ENCODE measurements around the gene SFMBT1.
A peak's percentile ranks its signal among the peaks of the same experiment; 100 is the strongest.

The SFMBT1 gene

DNA sequence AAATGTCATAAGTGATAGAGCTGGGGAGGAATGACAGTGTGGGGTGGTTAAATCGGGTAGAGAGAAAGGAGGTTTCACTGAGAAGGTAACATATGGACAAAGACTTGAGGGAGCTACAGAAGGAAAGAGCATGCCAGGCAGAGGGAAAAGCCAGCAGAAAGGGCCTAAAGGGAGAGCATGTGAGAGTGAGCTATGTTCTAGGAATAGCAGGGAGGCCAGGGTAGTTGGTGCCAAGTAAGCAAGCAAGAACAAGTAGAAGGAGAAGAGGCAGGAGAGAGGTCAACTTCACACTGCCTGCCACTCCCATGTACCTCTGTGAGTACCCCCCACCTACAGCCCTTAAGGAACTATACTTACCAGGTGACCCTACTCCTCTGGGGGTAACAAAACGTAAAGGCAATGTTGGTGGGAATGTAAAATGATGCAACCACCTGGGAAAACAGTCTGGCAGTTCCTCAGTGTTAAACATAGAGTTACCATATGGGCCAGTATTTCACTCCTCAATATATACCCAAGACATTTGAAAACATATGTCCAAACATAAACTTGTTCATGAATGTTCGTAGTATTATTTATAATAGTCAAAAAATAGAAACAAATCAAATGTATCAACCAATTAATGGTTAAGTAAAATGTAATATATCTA is 67.6 kb downstream of the SFMBT1 start:
- Histone ChIP-seq H3K4me1 (ENCODE audit: control insufficient read depth, insufficient read depth, low read length, poor library complexity, severe bottlenecking) (no peaks in the 10 kb centered on the region), H3K27ac (ENCODE audit: insufficient read depth, low read length, poor library complexity, severe bottlenecking) (no peak overlapping the region), H3K9me3 (ENCODE audit: control insufficient read depth, low read length) (no peaks in the 10 kb centered on the region), H3K4me3 (ENCODE audit: insufficient read depth, low read depth, low read length, poor library complexity, severe bottlenecking) (no peak overlapping the region), H3K36me3 (ENCODE audit: control insufficient read depth, insufficient read depth, low read length) (no peaks in the 10 kb centered on the region), H3K27me3 (replicated peaks; ENCODE audit: control insufficient read depth, insufficient read depth, low read length, poor library complexity, severe bottlenecking) (no peaks in the 10 kb centered on the region)
- DNase-seq = no peak

GRCh38 chr3:52973806-52974205 is 72.1 kb downstream of the SFMBT1 start:
- Histone ChIP-seq H3K27ac (ENCODE audit: insufficient read depth, low read length, poor library complexity, severe bottlenecking) (no peak overlapping the region), H3K36me3 (ENCODE audit: control insufficient read depth, insufficient read depth, low read length) (no peaks in the 10 kb centered on the region), H3K27me3 (replicated peaks; ENCODE audit: control insufficient read depth, insufficient read depth, low read length, poor library complexity, severe bottlenecking) (no peaks in the 10 kb centered on the region), H3K4me3 (ENCODE audit: insufficient read depth, low read depth, low read length, poor library complexity, severe bottlenecking) (no peak overlapping the region), H3K9me3 (ENCODE audit: control insufficient read depth, low read length) (no peaks in the 10 kb centered on the region), H3K4me1 (ENCODE audit: control insufficient read depth, insufficient read depth, low read length, poor library complexity, severe bottlenecking) (no peaks in the 10 kb centered on the region)
- no peak for DNase-seq

- Histone ChIP-seq H3K9me3 (ENCODE audit: control insufficient read depth, low read length) (no peaks in the 10 kb centered on the region), H3K4me1 (ENCODE audit: control insufficient read depth, insufficient read depth, low read length, poor library complexity, severe bottlenecking) (no peaks in the 10 kb centered on the region), H3K27me3 (replicated peaks; ENCODE audit: control insufficient read depth, insufficient read depth, low read length, poor library complexity, severe bottlenecking) (no peaks in the 10 kb centered on the region), H3K27ac (ENCODE audit: insufficient read depth, low read length, poor library complexity, severe bottlenecking) (no peak overlapping the region), H3K4me3 (ENCODE audit: insufficient read depth, low read depth, low read length, poor library complexity, severe bottlenecking) (no peak overlapping the region), H3K36me3 (ENCODE audit: control insufficient read depth, insufficient read depth, low read length) (no peaks in the 10 kb centered on the region)
- DNase-seq = no peak
Measured at GRCh38 chr3:52971895-52972294, 74.0 kb downstream of the SFMBT1 start.

GRCh38 chr3:52967398-52967797 is 78.5 kb downstream of the SFMBT1 start:
- H3K4me1 ChIP-seq (ENCODE audit: control insufficient read depth, insufficient read depth, low read length, poor library complexity, severe bottlenecking) = no peaks in the 10 kb centered on the region
- H3K9me3 ChIP-seq (ENCODE audit: control insufficient read depth, low read length) = no peaks in the 10 kb centered on the region
- no peak for DNase-seq
- no peaks in the 10 kb centered on the region for H3K27me3 ChIP-seq (replicated peaks; ENCODE audit: control insufficient read depth, insufficient read depth, low read length, poor library complexity, severe bottlenecking)
- no peak overlapping the region for H3K27ac ChIP-seq (ENCODE audit: insufficient read depth, low read length, poor library complexity, severe bottlenecking)
- H3K36me3 ChIP-seq (ENCODE audit: control insufficient read depth, insufficient read depth, low read length) = no peaks in the 10 kb centered on the region
- H3K4me3 ChIP-seq (ENCODE audit: insufficient read depth, low read depth, low read length, poor library complexity, severe bottlenecking) = no peak overlapping the region

- Histone ChIP-seq H3K27ac (ENCODE audit: insufficient read depth, low read length, poor library complexity, severe bottlenecking) (no peak overlapping the region), H3K4me1 (ENCODE audit: control insufficient read depth, insufficient read depth, low read length, poor library complexity, severe bottlenecking) (no peaks in the 10 kb centered on the region), H3K9me3 (ENCODE audit: control insufficient read depth, low read length) (no peaks in the 10 kb centered on the region), H3K27me3 (replicated peaks; ENCODE audit: control insufficient read depth, insufficient read depth, low read length, poor library complexity, severe bottlenecking) (no peaks in the 10 kb centered on the region), H3K36me3 (ENCODE audit: control insufficient read depth, insufficient read depth, low read length) (no peaks in the 10 kb centered on the region), H3K4me3 (ENCODE audit: insufficient read depth, low read depth, low read length, poor library complexity, severe bottlenecking) (no peak overlapping the region)
- DNase-seq = no peak
Measured at GRCh38 chr3:52962160-52962559, 83.7 kb downstream of the SFMBT1 start.

- no peaks in the 10 kb centered on the region for H3K9me3 ChIP-seq (ENCODE audit: control insufficient read depth, low read length)
- H3K27me3 ChIP-seq (replicated peaks; ENCODE audit: control insufficient read depth, insufficient read depth, low read length, poor library complexity, severe bottlenecking) = no peaks in the 10 kb centered on the region
- H3K27ac ChIP-seq (ENCODE audit: insufficient read depth, low read length, poor library complexity, severe bottlenecking) = no peak overlapping the region
- H3K4me1 ChIP-seq (ENCODE audit: control insufficient read depth, insufficient read depth, low read length, poor library complexity, severe bottlenecking) = no peaks in the 10 kb centered on the region
- DNase-seq = no peak
- H3K4me3 ChIP-seq (ENCODE audit: insufficient read depth, low read depth, low read length, poor library complexity, severe bottlenecking) = no peak overlapping the region
- H3K36me3 ChIP-seq (ENCODE audit: control insufficient read depth, insufficient read depth, low read length) = no peaks in the 10 kb centered on the region
Measured at GRCh38 chr3:52959773-52960172, 86.1 kb downstream of the SFMBT1 start.

- Histone ChIP-seq H3K36me3 (ENCODE audit: control insufficient read depth, insufficient read depth, low read length) (peaks cover 17% of the 10 kb centered on the region), H3K27me3 (replicated peaks; ENCODE audit: control insufficient read depth, insufficient read depth, low read length, poor library complexity, severe bottlenecking) (no peaks in the 10 kb centered on the region), H3K4me3 (ENCODE audit: insufficient read depth, low read depth, low read length, poor library complexity, severe bottlenecking) (no peak overlapping the region), H3K27ac (ENCODE audit: insufficient read depth, low read length, poor library complexity, severe bottlenecking) (no peak overlapping the region), H3K4me1 (ENCODE audit: control insufficient read depth, insufficient read depth, low read length, poor library complexity, severe bottlenecking) (no peaks in the 10 kb centered on the region), H3K9me3 (ENCODE audit: control insufficient read depth, low read length) (no peaks in the 10 kb centered on the region)
- DNase-seq = no peak
Measured at GRCh38 chr3:52939600-52939999, 106.3 kb downstream of the SFMBT1 start.

- H3K9me3 ChIP-seq (ENCODE audit: control insufficient read depth, low read length) = no peaks in the 10 kb centered on the region
- no peak overlapping the region for H3K27ac ChIP-seq (ENCODE audit: insufficient read depth, low read length, poor library complexity, severe bottlenecking)
- no peaks in the 10 kb centered on the region for H3K27me3 ChIP-seq (replicated peaks; ENCODE audit: control insufficient read depth, insufficient read depth, low read length, poor library complexity, severe bottlenecking)
- peak; percentile 7 to 17 (median 9) for DNase-seq
- H3K4me3 ChIP-seq (ENCODE audit: insufficient read depth, low read depth, low read length, poor library complexity, severe bottlenecking) = no peak overlapping the region
- no peaks in the 10 kb centered on the region for H3K4me1 ChIP-seq (ENCODE audit: control insufficient read depth, insufficient read depth, low read length, poor library complexity, severe bottlenecking)
- H3K36me3 ChIP-seq (ENCODE audit: control insufficient read depth, insufficient read depth, low read length) = peaks cover 10% of the 10 kb centered on the region
Measured at GRCh38 chr3:52934630-52935530, 111.0 kb downstream of the SFMBT1 start.

- Histone ChIP-seq H3K4me1 (ENCODE audit: control insufficient read depth, insufficient read depth, low read length, poor library complexity, severe bottlenecking) (no peaks in the 10 kb centered on the region), H3K27me3 (replicated peaks; ENCODE audit: control insufficient read depth, insufficient read depth, low read length, poor library complexity, severe bottlenecking) (no peaks in the 10 kb centered on the region), H3K9me3 (ENCODE audit: control insufficient read depth, low read length) (no peaks in the 10 kb centered on the region), H3K27ac (ENCODE audit: insufficient read depth, low read length, poor library complexity, severe bottlenecking) (no peak overlapping the region), H3K4me3 (ENCODE audit: insufficient read depth, low read depth, low read length, poor library complexity, severe bottlenecking) (no peak overlapping the region), H3K36me3 (ENCODE audit: control insufficient read depth, insufficient read depth, low read length) (peaks cover 22% of the 10 kb centered on the region)
- no peak for DNase-seq
Measured at GRCh38 chr3:52931889-52932288, 114.0 kb downstream of the SFMBT1 start.

GRCh38 chr3:52931328-52931727 is 114.5 kb downstream of the SFMBT1 start:
- H3K4me3 ChIP-seq (ENCODE audit: insufficient read depth, low read depth, low read length, poor library complexity, severe bottlenecking) = no peak overlapping the region
- H3K27me3 ChIP-seq (replicated peaks; ENCODE audit: control insufficient read depth, insufficient read depth, low read length, poor library complexity, severe bottlenecking) = no peaks in the 10 kb centered on the region
- H3K36me3 ChIP-seq (ENCODE audit: control insufficient read depth, insufficient read depth, low read length) = peaks cover 22% of the 10 kb centered on the region
- DNase-seq = no peak
- no peaks in the 10 kb centered on the region for H3K4me1 ChIP-seq (ENCODE audit: control insufficient read depth, insufficient read depth, low read length, poor library complexity, severe bottlenecking)
- no peaks in the 10 kb centered on the region for H3K9me3 ChIP-seq (ENCODE audit: control insufficient read depth, low read length)
- H3K27ac ChIP-seq (ENCODE audit: insufficient read depth, low read length, poor library complexity, severe bottlenecking) = no peak overlapping the region
